WTC11 (cell line): ENCODE data around the gene TNRC6C.

Experiments
- CREM ChIP-seq: sonication (generic); formaldehyde crosslinking; IDR thresholded peaks from 2 replicates; pipeline ENCODE4 v1.8.1; 2022; ENCODE audit warnings: mild to moderate bottlenecking, missing genetic modification reagents, moderate library complexity
- ESRRA ChIP-seq: sonication (generic); formaldehyde crosslinking; IDR thresholded peaks from 2 replicates; pipeline ENCODE4 v1.8.1; 2022; ENCODE audit warnings: mild to moderate bottlenecking, missing genetic modification reagents, borderline replicate concordance
- HMGA2 ChIP-seq: fragments of 250-450 bp; sonication (Bioruptor Pico); IDR thresholded peaks from 2 replicates; pipeline ENCODE4 v1.4.0; 2021; ENCODE audit warnings: mild to moderate bottlenecking, moderate library complexity
- SP1 ChIP-seq: sonication (generic); formaldehyde crosslinking; conservative IDR thresholded peaks from 2 replicates; pipeline ENCODE4 v1.8.1; 2022; ENCODE audit warnings: missing genetic modification reagents
- TEAD4 ChIP-seq: sonication (generic); formaldehyde crosslinking; IDR thresholded peaks from 2 replicates; pipeline ENCODE4 v1.8.0; 2022; ENCODE audit warnings: mild to moderate bottlenecking, missing genetic modification reagents
- TP53 ChIP-seq: sonication (generic); formaldehyde crosslinking; IDR thresholded peaks from 2 replicates; pipeline ENCODE4 v1.8.1; 2023; ENCODE audit warnings: mild to moderate bottlenecking, missing genetic modification reagents
- ZNF121 ChIP-seq: sonication (generic); formaldehyde crosslinking; IDR thresholded peaks from 2 replicates; pipeline ENCODE4 v1.8.0; 2023; ENCODE audit warnings: missing genetic modification reagents
- ZNF263 ChIP-seq: sonication (generic); formaldehyde crosslinking; IDR thresholded peaks from 2 replicates; pipeline ENCODE4 v1.8.1; 2022; ENCODE audit warnings: low read depth, mild to moderate bottlenecking, moderate library complexity, missing genetic modification reagents
- TF ChIP-seq, protein P1 (sequence below): fragments of 200-600 bp; IDR thresholded peaks from 2 replicates; pipeline ENCODE4 v1.8.0; 2022; ENCODE audit warnings: antibody characterized with exemption
- TF ChIP-seq, protein P2 (sequence below): sonication (generic); formaldehyde crosslinking; IDR thresholded peaks from 2 replicates; pipeline ENCODE4 v1.8.1; 2023; ENCODE audit warnings: mild to moderate bottlenecking, moderate library complexity, missing genetic modification reagents
- TF ChIP-seq, protein P3 (sequence below): sonication (generic); formaldehyde crosslinking; conservative IDR thresholded peaks from 2 replicates; pipeline ENCODE4 v1.8.1; 2023; ENCODE audit warnings: mild to moderate bottlenecking, low read depth, missing genetic modification reagents, moderate library complexity
- TF ChIP-seq, protein P4 (sequence below): sonication (generic); formaldehyde crosslinking; IDR thresholded peaks from 2 replicates; pipeline ENCODE4 v1.8.0; 2023; ENCODE audit warnings: missing genetic modification reagents
- TF ChIP-seq, protein P5 (sequence below): sonication (generic); formaldehyde crosslinking; IDR thresholded peaks from 2 replicates; pipeline ENCODE4 v1.8.0; 2023; ENCODE audit warnings: mild to moderate bottlenecking, missing genetic modification reagents

DNA sequence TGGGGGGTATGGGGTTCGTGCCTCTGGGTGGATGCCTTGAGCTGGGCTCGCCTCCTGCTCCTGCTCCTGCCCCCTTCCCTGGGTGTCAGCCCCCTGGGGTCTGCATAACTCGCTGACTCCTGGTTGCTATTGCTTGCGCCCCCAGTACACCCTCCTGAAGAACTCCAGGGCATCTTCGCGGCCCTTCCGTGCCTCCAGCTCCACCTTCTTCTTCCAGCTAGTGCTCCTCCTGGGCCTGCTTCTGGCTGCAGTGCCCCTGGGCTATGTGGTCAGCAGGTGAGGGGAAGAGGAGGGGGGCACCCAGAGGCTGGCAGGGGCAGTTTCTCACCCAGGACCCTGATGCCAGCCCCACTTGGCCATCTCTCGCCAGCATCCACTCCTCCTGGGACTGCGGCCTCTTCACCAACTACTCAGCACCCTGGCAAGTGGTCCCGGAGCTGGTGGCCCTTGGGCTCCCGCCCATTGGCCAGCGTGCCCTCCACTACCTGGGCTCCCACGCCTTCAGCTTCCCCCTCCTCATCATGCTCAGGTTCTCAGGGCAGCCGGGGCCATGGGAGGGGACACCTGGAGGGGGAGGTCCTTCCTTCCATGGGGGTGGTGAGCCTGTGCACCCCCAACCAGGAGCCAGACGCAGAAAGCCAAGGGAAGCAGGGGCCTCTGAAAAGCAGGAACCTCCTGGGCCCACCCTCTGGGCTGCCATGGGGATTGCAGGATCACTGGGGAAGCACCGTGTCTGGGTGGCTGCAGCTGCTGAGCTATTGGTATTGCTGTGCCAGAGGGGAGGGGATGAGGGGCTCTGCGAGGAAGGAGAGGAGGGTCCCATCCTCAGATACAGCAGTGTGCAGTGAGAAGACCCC, 179.9 kb downstream of the TNRC6C start:
- TF ChIP-seq, protein P1, sequence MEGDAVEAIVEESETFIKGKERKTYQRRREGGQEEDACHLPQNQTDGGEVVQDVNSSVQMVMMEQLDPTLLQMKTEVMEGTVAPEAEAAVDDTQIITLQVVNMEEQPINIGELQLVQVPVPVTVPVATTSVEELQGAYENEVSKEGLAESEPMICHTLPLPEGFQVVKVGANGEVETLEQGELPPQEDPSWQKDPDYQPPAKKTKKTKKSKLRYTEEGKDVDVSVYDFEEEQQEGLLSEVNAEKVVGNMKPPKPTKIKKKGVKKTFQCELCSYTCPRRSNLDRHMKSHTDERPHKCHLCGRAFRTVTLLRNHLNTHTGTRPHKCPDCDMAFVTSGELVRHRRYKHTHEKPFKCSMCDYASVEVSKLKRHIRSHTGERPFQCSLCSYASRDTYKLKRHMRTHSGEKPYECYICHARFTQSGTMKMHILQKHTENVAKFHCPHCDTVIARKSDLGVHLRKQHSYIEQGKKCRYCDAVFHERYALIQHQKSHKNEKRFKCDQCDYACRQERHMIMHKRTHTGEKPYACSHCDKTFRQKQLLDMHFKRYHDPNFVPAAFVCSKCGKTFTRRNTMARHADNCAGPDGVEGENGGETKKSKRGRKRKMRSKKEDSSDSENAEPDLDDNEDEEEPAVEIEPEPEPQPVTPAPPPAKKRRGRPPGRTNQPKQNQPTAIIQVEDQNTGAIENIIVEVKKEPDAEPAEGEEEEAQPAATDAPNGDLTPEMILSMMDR: no peak
- TF ChIP-seq, protein P2, sequence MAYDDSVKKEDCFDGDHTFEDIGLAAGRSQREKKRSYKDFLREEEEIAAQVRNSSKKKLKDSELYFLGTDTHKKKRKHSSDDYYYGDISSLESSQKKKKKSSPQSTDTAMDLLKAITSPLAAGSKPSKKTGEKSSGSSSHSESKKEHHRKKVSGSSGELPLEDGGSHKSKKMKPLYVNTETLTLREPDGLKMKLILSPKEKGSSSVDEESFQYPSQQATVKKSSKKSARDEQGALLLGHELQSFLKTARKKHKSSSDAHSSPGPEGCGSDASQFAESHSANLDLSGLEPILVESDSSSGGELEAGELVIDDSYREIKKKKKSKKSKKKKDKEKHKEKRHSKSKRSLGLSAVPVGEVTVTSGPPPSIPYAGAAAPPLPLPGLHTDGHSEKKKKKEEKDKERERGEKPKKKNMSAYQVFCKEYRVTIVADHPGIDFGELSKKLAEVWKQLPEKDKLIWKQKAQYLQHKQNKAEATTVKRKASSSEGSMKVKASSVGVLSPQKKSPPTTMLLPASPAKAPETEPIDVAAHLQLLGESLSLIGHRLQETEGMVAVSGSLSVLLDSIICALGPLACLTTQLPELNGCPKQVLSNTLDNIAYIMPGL (CRISPR knock-in tag): no peak
- TF ChIP-seq, protein P3, sequence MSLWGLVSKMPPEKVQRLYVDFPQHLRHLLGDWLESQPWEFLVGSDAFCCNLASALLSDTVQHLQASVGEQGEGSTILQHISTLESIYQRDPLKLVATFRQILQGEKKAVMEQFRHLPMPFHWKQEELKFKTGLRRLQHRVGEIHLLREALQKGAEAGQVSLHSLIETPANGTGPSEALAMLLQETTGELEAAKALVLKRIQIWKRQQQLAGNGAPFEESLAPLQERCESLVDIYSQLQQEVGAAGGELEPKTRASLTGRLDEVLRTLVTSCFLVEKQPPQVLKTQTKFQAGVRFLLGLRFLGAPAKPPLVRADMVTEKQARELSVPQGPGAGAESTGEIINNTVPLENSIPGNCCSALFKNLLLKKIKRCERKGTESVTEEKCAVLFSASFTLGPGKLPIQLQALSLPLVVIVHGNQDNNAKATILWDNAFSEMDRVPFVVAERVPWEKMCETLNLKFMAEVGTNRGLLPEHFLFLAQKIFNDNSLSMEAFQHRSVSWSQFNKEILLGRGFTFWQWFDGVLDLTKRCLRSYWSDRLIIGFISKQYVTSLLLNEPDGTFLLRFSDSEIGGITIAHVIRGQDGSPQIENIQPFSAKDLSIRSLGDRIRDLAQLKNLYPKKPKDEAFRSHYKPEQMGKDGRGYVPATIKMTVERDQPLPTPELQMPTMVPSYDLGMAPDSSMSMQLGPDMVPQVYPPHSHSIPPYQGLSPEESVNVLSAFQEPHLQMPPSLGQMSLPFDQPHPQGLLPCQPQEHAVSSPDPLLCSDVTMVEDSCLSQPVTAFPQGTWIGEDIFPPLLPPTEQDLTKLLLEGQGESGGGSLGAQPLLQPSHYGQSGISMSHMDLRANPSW (CRISPR knock-in tag): no peak
- TF ChIP-seq ZNF121 (CRISPR knock-in tag): no peak
- no peak for TF ChIP-seq HMGA2 (CRISPR knock-in tag)
- no peak for TF ChIP-seq TEAD4 (CRISPR knock-in tag)
- no peak for TF ChIP-seq ZNF263 (CRISPR knock-in tag)
- TF ChIP-seq, protein P4, sequence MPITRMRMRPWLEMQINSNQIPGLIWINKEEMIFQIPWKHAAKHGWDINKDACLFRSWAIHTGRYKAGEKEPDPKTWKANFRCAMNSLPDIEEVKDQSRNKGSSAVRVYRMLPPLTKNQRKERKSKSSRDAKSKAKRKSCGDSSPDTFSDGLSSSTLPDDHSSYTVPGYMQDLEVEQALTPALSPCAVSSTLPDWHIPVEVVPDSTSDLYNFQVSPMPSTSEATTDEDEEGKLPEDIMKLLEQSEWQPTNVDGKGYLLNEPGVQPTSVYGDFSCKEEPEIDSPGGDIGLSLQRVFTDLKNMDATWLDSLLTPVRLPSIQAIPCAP (CRISPR knock-in tag): no peak
- TF ChIP-seq TP53 (CRISPR knock-in tag): no peak
- TF ChIP-seq, protein P5, sequence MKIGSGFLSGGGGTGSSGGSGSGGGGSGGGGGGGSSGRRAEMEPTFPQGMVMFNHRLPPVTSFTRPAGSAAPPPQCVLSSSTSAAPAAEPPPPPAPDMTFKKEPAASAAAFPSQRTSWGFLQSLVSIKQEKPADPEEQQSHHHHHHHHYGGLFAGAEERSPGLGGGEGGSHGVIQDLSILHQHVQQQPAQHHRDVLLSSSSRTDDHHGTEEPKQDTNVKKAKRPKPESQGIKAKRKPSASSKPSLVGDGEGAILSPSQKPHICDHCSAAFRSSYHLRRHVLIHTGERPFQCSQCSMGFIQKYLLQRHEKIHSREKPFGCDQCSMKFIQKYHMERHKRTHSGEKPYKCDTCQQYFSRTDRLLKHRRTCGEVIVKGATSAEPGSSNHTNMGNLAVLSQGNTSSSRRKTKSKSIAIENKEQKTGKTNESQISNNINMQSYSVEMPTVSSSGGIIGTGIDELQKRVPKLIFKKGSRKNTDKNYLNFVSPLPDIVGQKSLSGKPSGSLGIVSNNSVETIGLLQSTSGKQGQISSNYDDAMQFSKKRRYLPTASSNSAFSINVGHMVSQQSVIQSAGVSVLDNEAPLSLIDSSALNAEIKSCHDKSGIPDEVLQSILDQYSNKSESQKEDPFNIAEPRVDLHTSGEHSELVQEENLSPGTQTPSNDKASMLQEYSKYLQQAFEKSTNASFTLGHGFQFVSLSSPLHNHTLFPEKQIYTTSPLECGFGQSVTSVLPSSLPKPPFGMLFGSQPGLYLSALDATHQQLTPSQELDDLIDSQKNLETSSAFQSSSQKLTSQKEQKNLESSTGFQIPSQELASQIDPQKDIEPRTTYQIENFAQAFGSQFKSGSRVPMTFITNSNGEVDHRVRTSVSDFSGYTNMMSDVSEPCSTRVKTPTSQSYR (CRISPR knock-in tag): no peak
- no peak for TF ChIP-seq SP1
- no peak for TF ChIP-seq ESRRA (CRISPR knock-in tag)
- no peak for TF ChIP-seq CREM (CRISPR knock-in tag)
